Subcutaneous adipose tissue (tissue), 4 donors: ENCODE results near the gene DNAJB13. TPM values are rescaled to one million over a fixed set of nuclear protein-coding genes. Genes with fewer than 3 reads are reported as not detected.

ENCODE experiments used
- total RNA-seq, 4 donors: library from RNA; depleted of rRNA; stranded (reverse); fragments of >200 nt; gene quantifications; one replicate each; pipeline ENCODE4 v1.1.0, GENCODE V29; 2016
- TF ChIP-seq, protein P1 (sequence below): fragments of 450-650 bp; IDR thresholded peaks from one replicate; pipeline ENCODE4 v1.5.1; 2016; ENCODE audit warnings: low read depth, mild to moderate bottlenecking, control low read depth, antibody characterized with exemption, moderate library complexity

Gene DNAJB13
- total RNA-seq, 4 donors from 2014 or later = not detected

DNA sequence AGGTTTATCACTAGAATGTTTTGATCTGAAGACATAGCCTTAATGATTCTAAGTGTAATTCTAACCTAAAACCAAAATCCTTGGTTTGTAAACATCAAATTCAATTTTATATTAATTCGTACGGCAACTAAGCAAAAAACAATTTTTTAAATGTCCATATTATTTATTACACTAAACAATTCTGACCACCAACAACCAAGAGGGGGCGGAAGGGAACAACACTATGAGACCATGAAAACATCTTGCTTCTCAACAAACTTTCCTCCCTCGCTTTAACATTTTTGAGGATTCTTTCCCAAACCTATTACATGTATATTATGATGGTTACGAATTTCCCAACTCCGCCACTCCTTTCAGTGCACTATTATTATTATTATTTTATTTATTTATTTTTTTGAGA, 38.3 kb downstream of the DNAJB13 start:
- TF ChIP-seq, protein P1, sequence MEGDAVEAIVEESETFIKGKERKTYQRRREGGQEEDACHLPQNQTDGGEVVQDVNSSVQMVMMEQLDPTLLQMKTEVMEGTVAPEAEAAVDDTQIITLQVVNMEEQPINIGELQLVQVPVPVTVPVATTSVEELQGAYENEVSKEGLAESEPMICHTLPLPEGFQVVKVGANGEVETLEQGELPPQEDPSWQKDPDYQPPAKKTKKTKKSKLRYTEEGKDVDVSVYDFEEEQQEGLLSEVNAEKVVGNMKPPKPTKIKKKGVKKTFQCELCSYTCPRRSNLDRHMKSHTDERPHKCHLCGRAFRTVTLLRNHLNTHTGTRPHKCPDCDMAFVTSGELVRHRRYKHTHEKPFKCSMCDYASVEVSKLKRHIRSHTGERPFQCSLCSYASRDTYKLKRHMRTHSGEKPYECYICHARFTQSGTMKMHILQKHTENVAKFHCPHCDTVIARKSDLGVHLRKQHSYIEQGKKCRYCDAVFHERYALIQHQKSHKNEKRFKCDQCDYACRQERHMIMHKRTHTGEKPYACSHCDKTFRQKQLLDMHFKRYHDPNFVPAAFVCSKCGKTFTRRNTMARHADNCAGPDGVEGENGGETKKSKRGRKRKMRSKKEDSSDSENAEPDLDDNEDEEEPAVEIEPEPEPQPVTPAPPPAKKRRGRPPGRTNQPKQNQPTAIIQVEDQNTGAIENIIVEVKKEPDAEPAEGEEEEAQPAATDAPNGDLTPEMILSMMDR = no peak

DNA sequence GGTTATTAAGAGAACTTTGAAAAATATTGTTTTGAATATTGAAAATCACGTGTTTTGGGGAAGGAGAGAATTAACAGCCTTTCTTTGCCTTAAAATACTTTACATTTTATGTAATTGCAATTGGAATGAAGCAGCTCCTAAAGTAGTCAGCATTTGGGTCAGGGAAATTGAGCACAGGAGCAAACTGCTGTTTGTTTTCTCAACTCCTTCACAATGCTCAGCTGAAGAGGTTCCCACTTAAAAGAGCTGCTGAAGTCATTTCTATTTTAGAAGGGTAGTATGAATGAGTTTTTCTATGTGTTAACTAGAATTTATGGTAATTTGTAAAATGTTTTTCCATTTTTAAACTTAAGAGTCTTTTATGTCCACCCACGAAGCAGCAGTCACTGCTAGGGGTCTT, 39.9 kb downstream of the DNAJB13 start:
- TF ChIP-seq, protein P1 = no peak

DNA sequence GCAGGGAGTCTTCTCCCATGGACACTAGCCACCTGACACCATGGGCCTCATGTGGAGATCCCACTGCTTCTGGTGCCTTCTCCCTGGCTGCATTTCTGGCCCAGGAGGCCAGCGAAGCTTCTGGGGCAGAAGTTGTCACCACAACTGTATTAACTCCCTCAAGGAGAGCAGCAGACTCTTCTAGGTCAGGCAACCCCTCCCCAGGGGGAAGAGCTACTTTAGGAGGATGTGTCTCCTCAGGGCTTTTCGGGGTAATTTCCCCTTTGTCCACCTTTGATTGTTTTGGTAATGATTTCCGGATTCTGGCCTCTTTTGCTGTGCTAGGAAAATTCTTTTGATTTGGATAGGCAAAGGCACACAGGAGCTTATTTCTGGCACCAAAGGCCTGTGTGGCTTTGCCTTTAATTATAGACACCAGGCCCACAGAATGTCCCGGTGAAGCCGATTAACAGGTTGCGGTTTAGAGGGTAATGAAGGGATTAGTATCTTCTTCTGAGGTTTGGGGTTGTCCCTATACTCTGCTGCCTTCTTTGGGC, 40.7 kb downstream of the DNAJB13 start:
- TF ChIP-seq, protein P1 = no peak

DNA sequence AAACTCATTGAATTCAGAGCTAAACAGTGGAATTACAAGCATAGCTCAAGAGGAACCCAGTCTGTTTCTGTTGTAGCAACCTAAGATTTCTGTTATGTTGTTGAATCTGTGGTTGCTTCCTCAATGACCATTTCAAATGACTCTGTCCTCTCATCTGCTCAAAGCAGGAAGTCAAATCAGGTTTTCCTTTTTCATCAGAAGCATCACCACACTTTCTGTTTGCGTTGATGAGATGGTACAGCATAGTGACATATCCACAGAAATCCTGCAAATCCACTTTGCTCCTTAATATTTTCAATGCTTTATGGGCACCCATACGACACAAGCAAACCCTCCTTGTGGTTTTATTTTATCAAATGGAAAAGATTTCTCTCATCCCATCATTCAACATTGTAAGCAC, 44.4 kb downstream of the DNAJB13 start:
- TF ChIP-seq, protein P1 = no peak

DNA sequence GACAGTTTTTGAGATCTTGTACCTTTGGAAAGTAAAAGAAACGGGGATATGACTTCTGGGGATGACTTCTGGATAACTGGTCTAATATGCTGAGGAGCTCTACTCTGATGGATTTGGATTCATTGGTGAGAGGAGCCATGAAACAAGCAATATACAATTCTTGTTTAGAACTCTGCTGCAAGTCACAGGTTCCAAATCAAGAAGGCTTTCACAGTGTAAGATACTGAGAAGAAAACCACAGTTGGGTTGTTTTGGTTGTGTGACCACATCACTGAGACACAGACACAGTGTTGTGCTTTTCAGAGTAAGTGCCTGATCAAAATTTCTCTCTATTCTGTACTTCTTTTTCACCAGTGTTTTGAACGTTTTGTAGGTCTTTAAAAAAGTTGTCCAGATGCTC, 44.9 kb downstream of the DNAJB13 start:
- TF ChIP-seq, protein P1 = no peak

DNA sequence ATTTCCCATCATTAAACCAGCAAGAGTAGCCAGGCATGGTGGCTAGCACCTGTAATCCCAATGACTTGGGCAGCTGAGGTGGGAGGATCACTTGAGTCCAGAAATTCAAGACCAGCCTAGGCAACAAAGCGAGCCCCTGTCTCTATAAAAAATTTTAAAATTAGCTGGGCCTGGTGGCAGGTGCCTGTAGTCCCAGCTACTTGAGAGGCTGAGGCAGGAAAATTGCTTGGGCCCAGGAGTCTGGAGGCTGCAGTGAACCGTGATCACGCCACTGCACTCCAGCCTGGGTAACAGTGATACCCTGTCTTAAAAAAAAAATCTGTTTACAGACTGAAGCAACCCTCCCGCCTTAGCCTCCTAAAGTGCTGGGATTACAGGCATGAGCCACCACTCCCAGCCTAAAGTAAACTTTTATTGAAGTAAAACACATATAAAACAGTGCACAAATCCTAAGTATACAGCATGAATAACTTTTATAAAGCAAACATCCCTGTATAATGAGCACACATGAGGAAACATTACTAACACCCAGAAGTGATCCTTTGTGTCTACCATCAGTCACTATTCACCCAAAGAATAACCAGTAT, 45.4 kb downstream of the DNAJB13 start:
- TF ChIP-seq, protein P1 = no peak

DNA sequence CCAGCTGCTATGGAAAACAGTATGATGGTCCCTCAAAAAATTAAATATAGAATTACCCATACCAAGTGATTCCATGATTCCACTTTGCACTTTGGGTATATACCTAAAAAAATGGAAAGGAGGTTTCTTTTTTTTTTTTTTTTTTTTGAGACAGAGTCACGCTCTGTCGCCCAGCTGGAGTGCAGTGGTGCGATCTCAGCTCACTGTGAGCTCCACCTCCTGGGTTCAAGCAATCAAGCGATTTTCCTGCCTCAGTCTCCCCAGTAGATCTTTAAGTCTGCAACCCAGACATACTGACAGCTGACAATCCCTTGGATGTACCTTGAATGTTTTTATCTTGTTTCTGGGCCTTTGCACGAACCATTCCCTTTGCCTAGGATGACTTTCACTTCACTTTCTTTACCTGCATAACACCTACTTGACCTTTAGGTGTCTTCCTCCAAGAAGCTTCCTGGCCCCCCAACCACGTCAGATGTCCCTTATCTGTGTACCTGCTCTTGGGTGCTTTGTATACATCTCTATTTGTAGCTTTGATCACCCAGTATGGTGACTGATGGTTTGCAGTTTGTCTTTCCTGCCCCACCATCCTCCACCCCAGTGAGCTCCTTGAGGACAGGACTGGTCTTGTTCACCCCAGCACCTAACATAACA, 46.4 kb downstream of the DNAJB13 start:
- TF ChIP-seq, protein P1 = no peak
